HG02938 (cell line): ENCODE measurements around the gene COTL1.

Experiments
- ATAC-seq: cut with Tn5 transposase; IDR thresholded peaks from one replicate; pipeline ENCODE4 v1.9.1; 2021; ENCODE audit warnings: mild to moderate bottlenecking, moderate library complexity; ENCODE audit not compliant: unreplicated experiment

The COTL1 gene

DNA sequence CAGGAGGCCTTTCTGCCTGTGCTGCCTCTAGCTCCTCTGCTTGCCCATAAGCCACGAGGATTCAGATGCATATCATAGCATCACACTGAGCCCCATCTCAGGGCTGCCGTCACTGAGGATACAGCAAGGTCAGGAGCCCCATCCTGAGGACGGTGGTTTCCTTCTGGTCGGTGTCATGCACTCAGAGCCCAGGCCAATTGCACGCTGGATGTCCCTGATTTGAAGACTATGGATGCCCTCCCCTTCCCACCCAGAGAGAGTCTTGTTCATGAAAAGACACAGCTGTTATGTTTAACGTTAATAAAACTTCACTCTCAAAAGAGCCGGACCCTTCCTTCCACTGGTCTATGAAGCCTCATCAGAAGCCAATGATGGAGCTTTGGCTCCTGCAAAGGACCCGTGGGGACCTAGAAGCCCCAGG, 19.9 kb downstream of the COTL1 start:
- ATAC-seq, result no peak

DNA sequence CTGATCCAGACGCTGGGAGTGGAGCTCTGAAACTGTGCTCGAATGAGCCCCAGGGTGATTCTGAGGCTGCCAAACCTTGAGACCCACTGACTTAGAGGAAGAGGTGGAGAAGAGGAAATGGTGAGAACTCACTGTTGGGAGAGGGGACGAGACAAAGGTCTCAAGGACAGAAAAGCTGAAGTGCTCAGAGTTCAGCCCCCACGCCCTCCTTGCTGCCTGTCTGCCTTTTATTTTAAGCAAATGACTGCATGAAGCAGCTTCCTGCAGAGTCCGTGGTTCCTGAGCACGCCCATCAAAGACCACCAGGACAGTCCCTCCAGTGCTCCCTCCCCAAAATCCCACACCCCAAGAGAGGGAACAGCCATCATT, 20.4 kb downstream of the COTL1 start:
- ATAC-seq, result no peak

DNA sequence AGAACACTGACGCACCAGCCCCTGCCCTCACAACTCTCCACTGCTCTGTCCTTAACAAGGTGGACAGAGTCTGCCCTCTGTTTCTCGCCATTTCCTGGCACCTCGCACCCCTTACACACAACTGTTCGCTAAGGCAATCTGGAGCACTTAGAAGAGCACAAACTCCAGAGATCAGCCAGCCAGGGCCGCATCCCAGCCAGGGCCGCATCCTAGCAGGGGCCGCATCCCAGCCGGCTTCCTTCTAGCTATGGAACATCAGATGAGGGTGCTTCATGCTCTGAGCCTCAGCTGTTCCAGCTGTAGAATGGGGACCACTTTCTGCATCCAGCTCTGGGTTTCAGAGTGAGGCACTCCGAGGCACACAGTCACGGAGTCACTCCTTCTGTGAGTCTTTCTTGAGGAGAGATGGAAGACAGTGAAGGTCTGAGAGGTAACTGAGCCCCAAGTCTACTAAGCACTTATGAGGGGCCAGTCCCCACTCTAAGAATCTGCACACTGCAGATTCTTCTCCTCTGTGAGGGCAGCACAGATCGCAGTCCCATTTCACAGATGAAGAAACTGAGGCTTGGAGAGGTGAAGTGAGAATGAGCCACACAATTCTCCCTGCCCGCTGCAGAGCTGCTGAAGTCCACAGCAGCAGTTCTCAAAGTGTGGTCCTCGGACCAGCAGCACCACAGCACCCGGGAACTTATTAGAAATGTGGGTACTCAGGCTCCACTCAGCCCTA, 20.9 kb downstream of the COTL1 start:
- no peak for ATAC-seq

DNA sequence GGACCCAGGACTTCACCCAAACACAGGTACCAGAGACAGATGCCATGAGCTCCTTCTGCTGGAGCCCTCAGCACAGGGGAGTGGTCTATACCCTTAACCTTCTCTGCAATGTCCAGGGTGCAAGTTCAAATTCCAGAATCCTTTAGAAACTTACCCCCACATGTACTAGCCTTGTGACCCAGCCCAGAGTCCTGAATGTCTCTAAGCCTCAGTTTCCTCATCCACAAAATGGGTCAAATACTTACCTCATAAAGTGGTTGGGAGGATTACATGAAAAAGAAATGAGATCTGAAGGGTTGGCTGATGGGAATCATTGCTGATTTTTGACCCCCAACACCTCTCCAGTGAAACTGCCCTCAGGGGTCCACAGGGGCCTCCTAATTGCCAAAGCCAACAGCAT, 21.7 kb downstream of the COTL1 start:
- ATAC-seq, result no peak

DNA sequence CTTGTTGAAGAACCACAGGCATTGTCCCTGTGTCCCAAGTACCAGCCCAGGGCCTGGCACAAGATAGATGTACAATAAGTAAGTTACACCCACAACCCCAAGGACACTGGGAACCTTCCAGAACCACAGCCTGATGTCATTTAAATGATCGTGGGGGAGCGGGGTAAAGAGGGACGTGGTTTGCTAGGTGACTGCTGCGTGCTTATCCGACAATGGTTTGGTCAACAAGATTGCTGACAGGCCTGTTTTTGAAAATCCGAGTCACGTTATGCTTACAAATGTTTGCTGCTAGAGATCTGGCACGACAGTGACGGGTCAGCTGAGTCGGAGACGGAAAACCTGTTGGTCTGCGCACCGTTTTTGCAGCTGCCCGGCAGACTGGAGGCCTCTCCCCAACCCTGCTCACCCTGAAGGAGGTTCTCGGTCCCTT, 22.8 kb downstream of the COTL1 start:
- ATAC-seq, result no peak

DNA sequence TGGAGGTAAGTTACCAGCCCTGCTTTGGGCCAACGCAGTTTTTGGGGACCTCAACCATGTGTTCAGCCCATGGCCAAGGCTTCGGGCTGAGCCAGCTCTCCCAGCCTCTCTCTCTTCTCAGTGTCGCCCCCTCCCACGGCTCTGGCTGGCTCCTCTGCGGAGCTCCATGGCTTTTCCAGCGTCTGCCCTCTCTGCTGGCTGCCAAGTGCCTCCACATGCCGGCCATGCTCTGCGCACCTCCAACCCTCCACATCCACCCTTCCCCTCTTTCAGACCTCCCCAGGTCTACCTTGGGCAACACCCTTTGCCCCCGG, 23.2 kb downstream of the COTL1 start:
- ATAC-seq, result no peak

DNA sequence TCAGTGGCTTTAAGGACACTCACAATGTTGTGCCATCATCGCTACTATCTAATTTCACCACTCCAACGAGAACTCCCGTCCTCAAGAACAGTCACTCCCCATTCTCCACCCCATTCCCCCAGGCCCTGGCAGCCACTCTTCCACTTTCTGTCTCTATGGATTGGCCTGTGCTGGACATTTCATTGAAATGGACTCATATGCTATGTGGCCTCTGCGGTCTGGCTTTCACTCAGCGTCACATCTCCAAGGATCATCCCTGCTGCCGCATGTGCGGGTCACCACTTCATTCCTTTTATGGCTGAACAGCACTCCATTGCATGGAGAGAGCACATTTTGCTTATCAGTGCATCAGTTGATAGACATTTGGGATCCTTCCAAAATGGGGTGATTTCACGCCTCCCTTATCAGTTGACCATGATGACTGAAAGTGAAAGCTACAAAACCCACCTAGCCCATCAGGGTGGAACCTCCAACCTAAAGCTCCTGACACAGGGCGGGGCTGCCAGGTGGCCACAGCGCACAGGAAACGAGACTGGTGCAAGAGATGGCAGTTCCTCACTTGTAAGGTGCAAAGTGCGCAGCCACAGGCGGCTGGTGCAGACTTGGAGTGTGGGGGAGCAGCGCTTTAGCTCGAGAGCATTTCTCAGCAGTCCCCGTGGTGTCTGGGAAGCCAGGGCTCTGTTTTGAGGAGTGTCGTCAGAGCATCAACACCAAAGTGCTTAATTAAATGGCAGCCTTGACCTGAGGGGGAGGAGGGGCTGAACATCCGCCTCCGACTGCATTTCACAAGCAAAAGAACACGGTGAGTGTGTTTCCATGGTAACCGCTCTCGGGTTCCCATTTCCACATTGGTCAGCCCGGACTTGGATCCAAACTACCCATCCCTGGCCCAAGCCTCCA, 23.8 kb downstream of the COTL1 start:
- ATAC-seq, result peak; percentile 94

DNA sequence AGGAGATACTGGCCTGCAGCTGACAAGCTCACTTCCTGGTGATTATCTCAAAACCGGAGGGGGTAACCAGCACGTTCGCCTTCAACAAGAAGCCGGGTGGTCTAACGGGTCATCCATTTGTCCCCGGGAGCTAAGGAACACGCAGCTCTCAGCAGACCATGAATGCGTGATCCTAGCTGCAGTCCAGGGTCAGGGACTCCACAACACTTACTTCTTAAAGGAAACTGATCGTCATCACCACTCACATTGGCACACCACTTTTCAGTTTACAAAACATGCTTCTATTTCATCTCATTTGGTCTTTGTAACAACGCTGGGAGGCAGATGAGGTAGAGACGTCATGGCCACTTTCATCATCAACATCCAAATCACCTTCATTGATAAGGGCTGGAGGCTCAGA, 25.2 kb downstream of the COTL1 start:
- ATAC-seq, result no peak

DNA sequence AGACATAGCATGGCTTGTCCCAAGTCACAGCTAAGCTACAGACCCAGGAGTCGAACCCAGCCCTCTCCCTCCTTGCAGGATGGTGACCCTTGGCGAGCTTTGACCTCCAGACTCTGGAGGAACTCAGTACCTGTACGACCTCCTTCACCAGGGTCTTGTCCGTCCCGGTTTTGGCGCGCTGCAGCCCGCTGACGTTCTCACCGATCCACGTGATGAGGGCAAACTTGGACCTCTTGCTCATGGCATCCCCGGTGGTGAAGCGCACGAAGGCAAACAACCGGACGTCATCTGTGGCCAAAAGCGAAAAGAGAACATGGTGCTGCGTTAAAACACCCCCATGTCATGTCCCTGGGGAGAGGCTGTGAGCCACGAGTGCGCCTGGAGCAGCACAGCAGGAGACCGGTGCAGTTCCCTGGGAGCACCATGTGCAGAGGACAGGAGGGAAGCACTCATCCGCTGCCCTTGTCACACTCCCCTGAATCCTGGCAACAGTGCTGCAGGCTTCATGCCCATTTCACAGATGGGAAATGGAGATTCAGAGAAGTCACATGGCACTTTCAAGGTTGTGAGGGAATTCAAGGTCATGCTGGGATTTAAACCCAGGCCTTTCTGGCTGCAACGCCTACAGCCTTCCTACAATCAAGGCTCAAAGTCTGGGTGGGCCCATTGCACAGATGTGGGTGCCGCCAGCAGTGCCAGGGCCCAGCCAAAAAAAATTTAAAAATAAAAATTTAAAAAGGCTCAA, 27.7 kb downstream of the COTL1 start:
- no peak for ATAC-seq

DNA sequence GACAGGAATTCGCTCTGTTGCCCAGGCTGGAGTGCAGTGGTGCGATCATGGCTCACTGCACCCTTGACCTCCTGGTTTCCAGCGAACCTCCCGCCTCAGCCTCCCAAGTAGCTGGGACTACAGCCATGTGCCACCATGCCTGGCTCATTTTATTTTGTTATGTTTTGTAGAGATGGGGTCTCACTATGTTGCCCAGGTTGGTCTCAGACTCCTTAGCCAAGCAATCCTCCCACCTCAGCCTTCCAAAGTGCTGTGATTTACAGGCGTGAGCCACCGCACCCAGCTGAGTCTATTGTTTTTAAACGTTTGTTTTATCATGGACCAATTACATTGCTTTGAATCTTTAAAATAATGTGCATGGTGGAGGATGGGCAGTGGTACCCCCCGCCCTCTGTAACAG, 28.9 kb downstream of the COTL1 start:
- ATAC-seq, result no peak

DNA sequence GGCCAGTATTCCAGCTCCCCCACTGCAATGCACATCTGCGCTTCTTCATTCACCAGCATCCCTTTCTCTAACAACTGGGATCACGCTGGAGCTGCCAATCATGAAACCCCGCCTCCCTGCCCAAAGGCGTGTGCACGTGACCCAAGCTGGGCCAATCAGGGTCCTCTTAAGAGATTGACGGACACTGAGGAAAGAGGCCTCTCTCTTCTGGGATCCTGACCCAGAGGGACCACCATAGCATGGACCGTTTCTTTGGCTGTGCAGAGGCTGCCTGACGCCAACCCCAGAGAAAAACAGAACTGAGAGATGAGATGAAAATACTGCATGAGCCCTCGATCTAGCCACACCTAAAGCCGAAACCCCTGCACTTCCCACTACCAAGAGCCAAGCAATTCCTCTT, 32.0 kb downstream of the COTL1 start:
- ATAC-seq, result no peak

DNA sequence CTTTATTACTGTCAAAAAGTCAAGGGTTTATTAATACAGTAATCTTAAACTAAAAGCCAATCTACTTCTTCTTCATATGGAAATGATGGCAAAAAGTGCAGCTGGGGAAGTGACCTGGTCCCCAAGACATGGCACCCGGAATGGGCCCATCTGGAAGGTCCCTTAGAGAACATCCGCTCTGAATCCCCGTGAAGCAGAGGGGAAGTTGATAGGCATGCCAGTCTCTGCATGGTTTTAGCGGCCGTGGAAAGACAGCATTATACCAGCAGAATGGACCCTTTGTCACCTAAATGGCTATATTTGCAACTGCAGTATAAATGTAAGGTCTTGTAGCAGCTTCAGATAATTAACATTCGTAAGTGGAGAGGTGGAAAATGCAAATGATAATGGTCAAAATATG, 32.4 kb downstream of the COTL1 start:
- no peak for ATAC-seq

DNA sequence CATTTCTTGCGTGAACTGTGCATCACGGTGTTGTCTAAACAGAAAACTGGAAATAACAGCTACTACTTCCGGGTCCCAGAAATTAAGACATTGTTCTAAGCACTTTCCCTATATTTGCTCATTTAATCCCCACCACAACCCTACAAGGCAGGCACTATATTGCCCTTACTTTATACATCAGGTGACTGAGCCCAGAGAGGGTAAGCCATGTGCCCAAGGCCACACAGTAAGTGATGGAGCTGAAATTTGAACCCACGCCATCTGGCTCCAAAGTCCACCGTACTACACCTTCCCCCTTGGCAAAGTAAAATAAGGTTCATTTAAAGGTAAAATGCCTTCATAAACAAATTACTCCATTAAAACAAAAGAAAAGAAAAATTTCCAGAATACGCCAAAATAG, 33.2 kb downstream of the COTL1 start:
- ATAC-seq, result no peak

DNA sequence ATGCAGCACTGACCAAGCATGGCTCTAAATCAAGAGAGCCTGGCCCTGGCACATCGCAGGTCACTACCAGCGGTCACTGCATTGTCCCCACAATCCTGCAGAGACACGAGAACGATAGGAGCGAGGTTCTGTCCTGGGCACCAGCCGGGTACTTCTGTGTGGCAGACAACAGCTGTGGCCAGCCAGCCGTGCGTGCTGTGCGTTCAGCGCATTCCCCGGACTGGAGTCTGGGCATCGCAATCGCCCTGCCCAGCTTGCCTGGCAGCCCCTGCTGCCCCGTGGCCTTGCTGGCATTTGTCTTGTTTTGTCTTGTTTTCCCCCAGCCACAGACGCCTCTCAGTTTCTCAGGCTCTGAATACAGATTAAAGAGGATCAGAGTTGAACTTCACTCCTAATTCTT, 33.9 kb downstream of the COTL1 start:
- no peak for ATAC-seq

DNA sequence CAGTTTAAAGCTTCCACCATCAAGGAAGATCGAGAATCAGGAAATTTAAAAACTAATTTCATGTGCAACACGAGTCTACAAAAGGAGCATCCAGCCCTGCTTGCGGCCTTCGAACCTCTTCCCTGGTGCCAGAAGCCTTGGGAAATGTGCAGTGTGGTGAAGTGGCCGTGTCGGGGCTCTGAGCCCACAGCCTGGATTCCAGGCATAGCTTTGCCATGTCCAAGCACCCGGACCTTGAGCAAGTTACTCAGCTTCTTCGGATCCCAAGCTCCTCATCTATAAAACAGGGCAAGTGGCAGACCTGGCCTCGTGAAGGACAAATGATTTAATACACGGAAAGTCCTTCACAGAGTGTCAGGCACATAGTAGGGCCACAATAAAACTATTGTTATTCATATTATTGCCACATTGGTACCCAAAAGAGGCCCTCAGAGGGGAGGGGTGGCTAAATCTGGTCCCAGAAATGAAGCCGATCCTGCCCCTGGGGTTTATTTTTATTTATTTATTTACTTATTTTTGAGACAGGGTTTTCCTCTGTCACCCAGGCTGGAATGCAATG, 34.8 kb downstream of the COTL1 start:
- ATAC-seq, result no peak

DNA sequence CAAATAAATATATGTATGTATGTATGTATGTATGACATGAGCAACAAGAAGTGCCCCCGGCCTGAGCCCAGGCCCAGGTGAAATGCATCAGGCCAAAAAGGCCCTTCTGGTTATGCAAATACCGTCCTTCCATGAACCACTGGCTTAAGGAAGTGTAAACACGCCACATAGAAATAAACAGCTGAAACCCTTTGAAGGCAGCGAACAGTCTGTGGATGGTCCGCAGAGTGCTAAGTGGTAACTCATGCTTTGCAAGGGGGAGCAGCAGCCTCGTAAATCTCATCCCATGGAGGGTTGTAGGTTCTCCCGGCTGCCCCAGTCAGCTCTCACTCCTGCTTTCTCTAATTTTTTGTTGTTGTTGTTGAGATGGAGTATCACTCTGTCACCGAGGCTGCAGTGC, 36.7 kb downstream of the COTL1 start:
- ATAC-seq, result no peak

DNA sequence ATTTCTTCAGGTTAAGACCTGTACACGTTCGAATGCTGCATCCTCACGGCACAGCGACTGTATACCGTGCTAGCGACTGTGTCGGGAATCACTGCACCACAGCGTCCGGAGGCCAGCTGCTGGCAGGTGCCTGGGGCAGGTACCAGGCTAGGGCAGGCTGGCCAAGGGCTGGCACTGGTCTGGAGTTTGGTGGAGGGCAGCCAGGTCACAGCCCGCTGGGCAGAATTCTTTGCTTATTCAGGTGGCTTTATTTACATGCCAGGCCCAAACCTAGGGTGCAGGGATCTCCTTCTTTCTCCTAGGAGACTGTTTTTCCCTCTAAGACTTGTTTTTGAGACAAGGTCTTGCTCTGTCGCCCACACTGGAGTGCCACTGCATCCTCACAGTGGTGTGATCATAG, 37.9 kb downstream of the COTL1 start:
- no peak for ATAC-seq

DNA sequence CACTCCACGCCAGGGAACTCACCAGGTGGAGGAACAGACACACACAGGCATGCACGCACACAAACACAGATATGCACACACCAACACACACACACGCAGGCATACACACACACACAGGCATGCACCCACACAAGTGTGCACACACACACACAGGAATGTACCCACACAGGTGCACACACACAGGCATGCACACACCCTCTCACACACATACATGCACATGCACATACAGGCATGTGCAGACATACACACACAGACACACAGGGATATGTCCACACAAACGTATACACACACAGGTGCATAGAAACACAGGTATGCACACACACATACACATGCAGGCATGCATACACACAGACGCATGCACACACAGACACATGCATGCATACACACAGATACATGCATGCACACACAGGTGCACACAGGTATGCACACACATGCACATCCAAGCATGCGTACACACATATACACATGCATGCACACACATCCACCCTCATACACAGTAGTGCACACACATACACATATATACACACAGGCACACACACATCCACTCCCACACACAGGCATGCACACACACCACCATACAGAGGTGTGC, 39.2 kb downstream of the COTL1 start:
- ATAC-seq, result no peak

DNA sequence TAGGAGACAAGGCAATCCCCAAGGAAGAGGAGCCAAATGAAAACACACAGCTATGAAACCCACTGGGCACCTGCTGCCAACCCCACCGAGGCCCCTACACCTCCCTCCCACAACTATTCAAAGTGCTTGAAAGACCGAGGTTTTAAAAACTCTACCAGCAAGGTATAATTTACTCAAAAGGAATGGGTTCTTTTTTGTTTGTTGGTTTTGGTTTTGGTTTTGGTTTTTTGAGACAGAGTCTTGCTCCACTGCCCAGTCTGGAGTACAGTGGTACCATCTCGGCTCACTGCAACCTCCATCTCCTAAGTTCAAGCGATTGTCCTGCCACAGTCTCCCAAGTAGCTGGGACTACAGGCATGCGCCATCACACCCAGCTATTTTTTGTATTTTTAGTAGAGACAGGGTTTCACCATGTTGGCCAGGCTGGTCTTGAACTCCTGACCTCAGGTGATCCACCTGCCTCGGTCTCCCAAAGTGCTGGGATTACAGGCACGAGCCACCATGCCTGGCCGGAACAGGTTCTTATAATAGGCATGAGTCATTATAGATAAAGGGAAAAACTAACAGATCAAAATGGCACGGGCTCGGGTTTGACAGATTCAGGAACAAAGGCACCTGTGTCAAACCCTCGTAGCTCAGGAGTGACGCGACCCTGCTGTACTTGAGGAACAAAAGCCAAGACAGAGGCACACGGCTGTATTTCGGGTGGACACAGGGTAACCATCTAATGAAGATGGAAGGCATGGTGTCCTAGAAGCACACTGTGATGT, 40.7 kb downstream of the COTL1 start:
- ATAC-seq, result no peak

DNA sequence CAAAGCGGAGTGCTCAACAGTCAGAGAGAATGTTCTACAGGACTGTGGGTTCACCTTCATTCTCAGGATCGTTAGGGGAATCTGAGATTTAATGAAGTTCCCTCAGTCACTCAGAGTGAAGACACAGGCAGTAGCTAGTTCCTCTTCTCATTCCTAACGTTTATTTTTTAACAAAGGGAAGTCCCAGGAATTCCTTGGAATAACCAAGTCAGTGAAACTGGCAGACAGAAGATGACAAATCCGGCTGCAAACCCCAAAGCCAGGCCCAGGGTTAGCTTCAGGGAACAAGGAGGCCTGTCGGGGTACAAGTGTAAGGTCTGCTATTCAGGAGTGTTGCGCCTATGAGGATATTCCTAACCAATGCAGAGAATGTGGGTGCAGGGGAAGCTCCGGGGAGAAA, 42.0 kb downstream of the COTL1 start:
- ATAC-seq, result no peak
